ENCODE data around the gene RBL1.
A peak's percentile ranks its signal among the peaks of the same experiment; 100 is the strongest.
"Not testable (repeated sequence)": the region's sequence is repeated elsewhere in the genome, so short reads cannot be mapped to it uniquely, and the experiment has no call there.

The RBL1 gene

GRCh38 chr20:37095599-37096414, at the start of gene RBL1:
RBL1 (minus strand) TSS chr20:37095997; CDS start chr20:37095928, 69 bp downstream.
- DNase-seq (ENCODE audit: low read depth in 2 of 2) = peak; percentile 72 to 77

GRCh38 chr20:37144856-37145404, 49.1 kb upstream of the RBL1 start:
- DNase-seq (ENCODE audit: low read depth in 2 of 2) = no peak

- no peak for DNase-seq (ENCODE audit: low read depth in 2 of 2)
Observed at GRCh38 chr20:37142708-37143107, 46.9 kb upstream of the RBL1 start.

GRCh38 chr20:37137547-37137946, 41.8 kb upstream of the RBL1 start:
- DNase-seq (ENCODE audit: low read depth in 2 of 2) = no peak

GRCh38 chr20:37133952-37134351, 38.2 kb upstream of the RBL1 start:
- no peak for DNase-seq (ENCODE audit: low read depth in 2 of 2)

- DNase-seq (ENCODE audit: low read depth in 2 of 2) = no peak
Observed at GRCh38 chr20:37131486-37131885, 35.7 kb upstream of the RBL1 start.

GRCh38 chr20:37128803-37129202, 33.0 kb upstream of the RBL1 start:
- DNase-seq (ENCODE audit: low read depth in 2 of 2) = no peak

- DNase-seq (ENCODE audit: low read depth in 2 of 2) = not testable (repeated sequence)
Observed at GRCh38 chr20:37126290-37126689, 30.5 kb upstream of the RBL1 start.

- DNase-seq (ENCODE audit: low read depth in 2 of 2) = no peak
Observed at GRCh38 chr20:37123441-37123840, 27.6 kb upstream of the RBL1 start.

GRCh38 chr20:37120497-37120896, 24.7 kb upstream of the RBL1 start:
- DNase-seq (ENCODE audit: low read depth in 2 of 2) = no peak

GRCh38 chr20:37119356-37120036, 23.7 kb upstream of the RBL1 start:
- no peak for DNase-seq (ENCODE audit: low read depth in 2 of 2)

GRCh38 chr20:37114012-37114411, 18.2 kb upstream of the RBL1 start:
- DNase-seq (ENCODE audit: low read depth in 2 of 2) = no peak

GRCh38 chr20:37111926-37112455, 16.2 kb upstream of the RBL1 start:
- DNase-seq (ENCODE audit: low read depth in 2 of 2) = no peak

GRCh38 chr20:37108676-37109075, 12.9 kb upstream of the RBL1 start:
- DNase-seq (ENCODE audit: low read depth in 2 of 2) = no peak

GRCh38 chr20:37102571-37102970, 6.8 kb upstream of the RBL1 start:
- no peak for DNase-seq (ENCODE audit: low read depth in 2 of 2)

GRCh38 chr20:37096415-37097041, 731 bp upstream of the RBL1 start:
- no peak for DNase-seq (ENCODE audit: low read depth in 2 of 2)

GRCh38 chr20:37095108-37095598, 644 bp downstream of the RBL1 start:
- DNase-seq (ENCODE audit: low read depth in 2 of 2) = no peak

- no peak for DNase-seq (ENCODE audit: low read depth in 2 of 2)
Observed at GRCh38 chr20:37090407-37090806, 5.4 kb downstream of the RBL1 start.

- DNase-seq (ENCODE audit: low read depth in 2 of 2) = no peak
Observed at GRCh38 chr20:37081717-37082289, 14.0 kb downstream of the RBL1 start.

GRCh38 chr20:37077009-37077408, 18.8 kb downstream of the RBL1 start:
- no peak for DNase-seq (ENCODE audit: low read depth in 2 of 2)

GRCh38 chr20:37075932-37076685, 19.7 kb downstream of the RBL1 start:
- DNase-seq (ENCODE audit: low read depth in 2 of 2) = no peak

Data from fibroblast of skin of left biceps (primary cell).